ENCODE data around the gene FXYD6.
A peak's percentile ranks its signal among the peaks of the same experiment; 100 is the strongest.

Gene FXYD6

DNA sequence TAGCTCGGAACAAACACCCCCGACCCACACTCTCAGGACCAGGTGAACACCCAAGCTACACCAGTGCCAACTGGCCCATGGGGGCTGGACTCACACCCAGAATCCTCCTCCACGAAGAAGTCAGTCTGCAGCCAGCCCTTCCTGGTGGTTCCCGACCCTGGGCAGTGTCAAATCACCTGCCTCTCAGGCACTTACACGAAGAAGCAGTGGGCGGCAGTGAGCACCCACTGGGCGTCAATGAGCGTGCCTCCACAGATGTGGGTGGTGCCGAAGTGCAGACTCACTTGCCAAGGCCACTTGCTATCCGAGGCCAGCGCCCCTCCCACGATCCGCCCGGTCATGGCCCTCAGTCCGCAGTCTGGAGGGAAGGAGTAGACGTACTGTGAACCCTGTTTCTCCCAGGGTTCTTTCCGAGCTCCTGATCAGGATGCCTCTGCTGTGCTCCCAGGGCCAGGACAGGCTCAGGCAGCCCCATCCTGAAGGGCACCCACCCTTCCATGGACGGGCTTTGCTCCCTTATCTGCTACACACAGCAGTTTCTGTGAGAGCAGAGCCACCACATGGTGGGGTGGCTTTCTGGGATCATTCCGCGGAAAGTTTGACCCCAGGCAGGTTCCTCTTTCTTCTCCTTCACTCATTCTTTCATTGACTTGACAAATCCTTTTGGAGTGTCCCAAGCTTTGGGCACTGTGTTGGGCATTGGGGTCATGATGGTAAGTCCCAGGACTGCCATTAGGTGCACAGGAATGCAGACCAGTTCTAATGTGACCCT is 33.3 kb upstream of the FXYD6 start:
- Histone ChIP-seq H3K9ac (ENCODE audit: low read length) (no peak overlapping the region), H3K9me2 (replicated peaks; ENCODE audit: insufficient read depth, low read length) (no peaks in the 10 kb centered on the region), H3K36me3 (ENCODE audit: low read length) (no peaks in the 10 kb centered on the region), H3K27me3 (ENCODE audit: low read length) (no peaks in the 10 kb centered on the region), H3K9me3 (ENCODE audit: insufficient read depth, low read length) (no peaks in the 10 kb centered on the region), H3K4me2 (ENCODE audit: low read depth, low read length, poor library complexity, severe bottlenecking) (no peak overlapping the region), H3K4me3 (ENCODE audit: insufficient read depth, low read length, poor library complexity, severe bottlenecking) (no peak overlapping the region), H2AFZ (ENCODE audit: low read depth, low read length, severe bottlenecking) (no peak overlapping the region), H3F3A (ENCODE audit: insufficient read depth) (no peaks in the 10 kb centered on the region), H3K27ac (ENCODE audit: low read depth, low read length) (no peak overlapping the region), H4K20me1 (ENCODE audit: low read depth, low read length) (no peaks in the 10 kb centered on the region), H3K79me2 (ENCODE audit: insufficient read depth, low read length) (no peaks in the 10 kb centered on the region)
- TF ChIP-seq, protein P1, sequence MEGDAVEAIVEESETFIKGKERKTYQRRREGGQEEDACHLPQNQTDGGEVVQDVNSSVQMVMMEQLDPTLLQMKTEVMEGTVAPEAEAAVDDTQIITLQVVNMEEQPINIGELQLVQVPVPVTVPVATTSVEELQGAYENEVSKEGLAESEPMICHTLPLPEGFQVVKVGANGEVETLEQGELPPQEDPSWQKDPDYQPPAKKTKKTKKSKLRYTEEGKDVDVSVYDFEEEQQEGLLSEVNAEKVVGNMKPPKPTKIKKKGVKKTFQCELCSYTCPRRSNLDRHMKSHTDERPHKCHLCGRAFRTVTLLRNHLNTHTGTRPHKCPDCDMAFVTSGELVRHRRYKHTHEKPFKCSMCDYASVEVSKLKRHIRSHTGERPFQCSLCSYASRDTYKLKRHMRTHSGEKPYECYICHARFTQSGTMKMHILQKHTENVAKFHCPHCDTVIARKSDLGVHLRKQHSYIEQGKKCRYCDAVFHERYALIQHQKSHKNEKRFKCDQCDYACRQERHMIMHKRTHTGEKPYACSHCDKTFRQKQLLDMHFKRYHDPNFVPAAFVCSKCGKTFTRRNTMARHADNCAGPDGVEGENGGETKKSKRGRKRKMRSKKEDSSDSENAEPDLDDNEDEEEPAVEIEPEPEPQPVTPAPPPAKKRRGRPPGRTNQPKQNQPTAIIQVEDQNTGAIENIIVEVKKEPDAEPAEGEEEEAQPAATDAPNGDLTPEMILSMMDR (IDR thresholded peaks at IDR 0.05; ENCODE audit: insufficient read depth, low read length, poor library complexity, severe bottlenecking): no peak
- no peak for TF ChIP-seq EZH2phosphoT487 (conservative IDR thresholded peaks at IDR 0.05; ENCODE audit: low read length)

DNA sequence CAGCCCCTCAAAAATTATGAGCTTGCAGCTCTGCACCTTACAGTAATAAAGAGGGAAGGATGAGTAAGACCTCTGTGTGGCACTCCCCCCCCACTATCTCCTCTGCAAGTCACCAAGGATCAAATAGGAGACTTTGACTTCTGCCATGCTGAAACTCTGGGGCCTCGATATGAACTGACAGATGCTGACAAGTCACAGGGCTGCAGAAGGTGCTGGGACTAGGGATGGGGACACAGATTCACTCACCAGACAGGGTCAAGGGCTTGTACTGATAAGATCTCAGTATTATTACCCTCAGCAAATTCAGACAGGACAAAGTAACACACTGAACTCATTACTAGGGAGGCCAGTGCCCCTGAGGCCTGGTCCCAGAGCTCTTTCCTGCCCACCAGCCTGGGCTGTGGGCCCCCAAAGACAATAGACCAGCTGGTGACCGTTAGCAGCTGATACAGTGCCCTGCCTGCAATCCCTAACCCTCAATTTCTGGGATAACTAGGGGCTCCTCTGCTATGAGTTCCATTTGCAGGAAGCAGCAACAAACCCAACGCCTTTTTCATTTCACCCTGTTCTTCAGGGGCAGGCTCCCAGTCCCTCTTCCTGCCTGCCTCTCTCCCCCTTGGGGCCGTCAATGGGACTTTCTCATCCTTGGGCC is 32.6 kb upstream of the FXYD6 start:
- H3K4me3 ChIP-seq (ENCODE audit: insufficient read depth, low read length, poor library complexity, severe bottlenecking): no peak overlapping the region
- no peaks in the 10 kb centered on the region for H3F3A ChIP-seq (ENCODE audit: insufficient read depth)
- no peaks in the 10 kb centered on the region for H3K36me3 ChIP-seq (ENCODE audit: low read length)
- no peaks in the 10 kb centered on the region for H4K20me1 ChIP-seq (ENCODE audit: low read depth, low read length)
- no peak overlapping the region for H3K9ac ChIP-seq (ENCODE audit: low read length)
- no peaks in the 10 kb centered on the region for H3K79me2 ChIP-seq (ENCODE audit: insufficient read depth, low read length)
- no peak for TF ChIP-seq EZH2phosphoT487 (conservative IDR thresholded peaks at IDR 0.05; ENCODE audit: low read length)
- TF ChIP-seq, protein P1 (IDR thresholded peaks at IDR 0.05; ENCODE audit: insufficient read depth, low read length, poor library complexity, severe bottlenecking): no peak
- no peaks in the 10 kb centered on the region for H3K27me3 ChIP-seq (ENCODE audit: low read length)
- no peaks in the 10 kb centered on the region for H3K9me2 ChIP-seq (replicated peaks; ENCODE audit: insufficient read depth, low read length)
- no peak overlapping the region for H2AFZ ChIP-seq (ENCODE audit: low read depth, low read length, severe bottlenecking)
- no peak overlapping the region for H3K4me2 ChIP-seq (ENCODE audit: low read depth, low read length, poor library complexity, severe bottlenecking)
- H3K9me3 ChIP-seq (ENCODE audit: insufficient read depth, low read length): no peaks in the 10 kb centered on the region
- no peak overlapping the region for H3K27ac ChIP-seq (ENCODE audit: low read depth, low read length)

DNA sequence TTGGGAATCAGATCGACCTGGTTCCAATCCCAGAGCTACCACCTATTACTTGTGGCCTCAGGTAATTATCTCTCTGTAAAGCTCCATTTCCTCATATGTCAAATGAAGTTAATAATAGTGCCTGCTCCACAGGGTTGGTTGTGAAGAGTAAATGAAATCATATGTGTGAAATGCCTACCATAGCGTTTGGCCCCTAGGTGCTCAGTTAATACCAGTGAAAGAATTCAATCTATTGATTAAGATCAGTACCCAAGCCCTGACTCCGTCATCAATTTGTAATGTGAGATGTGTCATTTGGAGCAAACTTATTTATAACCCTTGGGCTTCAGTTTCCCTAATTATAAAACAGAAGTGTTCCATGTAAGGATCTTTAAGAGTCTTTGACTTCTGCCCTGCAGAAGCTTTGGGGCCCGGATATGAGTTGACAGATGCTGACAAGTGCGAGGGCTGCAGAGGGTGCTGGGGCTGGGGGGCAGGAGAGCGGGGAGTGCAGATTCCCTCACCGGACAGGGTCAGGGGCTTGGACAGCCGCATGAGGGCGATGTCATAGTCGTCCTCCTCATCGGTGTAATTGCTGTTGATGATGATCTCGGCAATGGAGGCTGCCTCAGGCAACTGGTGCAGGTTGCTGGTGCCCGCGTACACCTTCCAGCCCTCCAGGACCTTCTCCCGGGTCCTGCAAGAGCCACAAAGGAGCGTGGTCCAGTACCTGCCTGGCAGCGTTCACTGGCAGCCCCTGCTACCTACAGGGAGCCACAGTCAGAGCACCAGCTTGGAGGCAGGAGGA is 31.8 kb upstream of the FXYD6 start:
- Histone ChIP-seq H3K9ac (ENCODE audit: low read length) (no peak overlapping the region), H3K27ac (ENCODE audit: low read depth, low read length) (no peak overlapping the region), H3K36me3 (ENCODE audit: low read length) (no peaks in the 10 kb centered on the region), H3K79me2 (ENCODE audit: insufficient read depth, low read length) (no peaks in the 10 kb centered on the region), H4K20me1 (ENCODE audit: low read depth, low read length) (no peaks in the 10 kb centered on the region), H2AFZ (ENCODE audit: low read depth, low read length, severe bottlenecking) (no peak overlapping the region), H3K4me2 (ENCODE audit: low read depth, low read length, poor library complexity, severe bottlenecking) (peak overlapping the region; percentile 30), H3F3A (ENCODE audit: insufficient read depth) (no peaks in the 10 kb centered on the region), H3K4me3 (ENCODE audit: insufficient read depth, low read length, poor library complexity, severe bottlenecking) (no peak overlapping the region), H3K27me3 (ENCODE audit: low read length) (no peaks in the 10 kb centered on the region), H3K9me2 (replicated peaks; ENCODE audit: insufficient read depth, low read length) (no peaks in the 10 kb centered on the region), H3K9me3 (ENCODE audit: insufficient read depth, low read length) (no peaks in the 10 kb centered on the region)
- TF ChIP-seq EZH2phosphoT487 (conservative IDR thresholded peaks at IDR 0.05; ENCODE audit: low read length): no peak
- TF ChIP-seq, protein P1 (IDR thresholded peaks at IDR 0.05; ENCODE audit: insufficient read depth, low read length, poor library complexity, severe bottlenecking): no peak

Measured in SU-DHL-6 (cell line).